ENCODE measurements around the gene MRPL55.
"Not testable (repeated sequence)": the region's sequence is repeated elsewhere in the genome, so short reads cannot be mapped to it uniquely, and the experiment has no call there.

MRPL55 gene

DNA sequence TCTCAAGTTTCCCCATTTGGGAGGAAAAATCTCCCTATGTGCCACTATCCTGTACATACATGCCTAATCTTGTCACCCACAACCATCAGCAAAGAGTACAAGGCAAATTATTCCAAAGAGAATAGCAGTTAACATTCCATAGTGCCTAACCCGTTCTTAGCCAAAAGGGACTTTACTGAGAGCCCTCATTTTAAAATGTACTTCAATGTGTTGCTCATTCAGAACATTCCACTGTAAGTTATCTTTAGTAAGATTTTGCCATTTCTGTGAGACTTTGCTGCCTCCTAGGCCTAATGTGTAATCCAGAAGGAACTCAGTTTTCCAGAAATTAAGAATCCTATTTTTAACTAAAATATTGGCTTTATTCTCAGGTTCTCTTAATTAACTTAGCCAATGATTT is 11.3 kb upstream of the MRPL55 start:
- DNase-seq, result no peak

DNA sequence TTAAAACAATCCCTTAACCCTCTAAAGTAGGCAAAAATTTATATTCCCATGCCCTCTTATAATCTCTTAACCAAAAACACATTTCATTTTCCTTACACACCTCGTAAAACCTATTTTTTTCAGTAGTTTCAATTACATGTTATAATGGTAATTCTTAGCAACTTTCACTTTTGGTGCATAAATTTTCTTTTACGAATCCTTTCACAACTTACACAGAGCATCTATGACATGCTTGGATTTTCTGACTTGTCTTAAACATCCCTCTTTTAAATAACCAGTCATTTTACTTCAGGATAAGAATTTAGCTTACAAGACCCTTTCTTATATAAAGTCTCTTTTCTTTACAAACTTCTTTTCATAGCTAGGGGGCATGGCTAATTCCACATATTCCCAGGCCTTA is 8.9 kb upstream of the MRPL55 start:
- DNase-seq, result no peak

DNA sequence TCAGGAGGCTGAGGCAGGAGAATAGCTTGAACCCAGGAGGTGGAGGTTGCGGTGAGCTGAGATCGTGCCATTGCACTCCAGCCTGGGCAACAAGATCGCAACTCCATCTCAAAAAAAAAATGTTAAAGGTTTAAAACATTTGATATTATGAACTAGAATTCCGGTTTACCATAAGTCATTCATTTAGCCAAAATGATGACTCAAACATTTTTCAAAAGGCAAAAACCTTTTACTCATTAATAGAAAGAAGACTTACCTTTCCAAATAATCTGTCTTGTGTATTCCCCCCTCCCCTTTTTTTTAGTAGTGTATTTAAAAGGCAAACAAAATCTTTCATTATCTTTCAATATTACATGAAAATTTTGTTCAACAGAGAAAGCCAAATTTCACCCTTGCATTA is 8.2 kb upstream of the MRPL55 start:
- DNase-seq, result no peak

DNA sequence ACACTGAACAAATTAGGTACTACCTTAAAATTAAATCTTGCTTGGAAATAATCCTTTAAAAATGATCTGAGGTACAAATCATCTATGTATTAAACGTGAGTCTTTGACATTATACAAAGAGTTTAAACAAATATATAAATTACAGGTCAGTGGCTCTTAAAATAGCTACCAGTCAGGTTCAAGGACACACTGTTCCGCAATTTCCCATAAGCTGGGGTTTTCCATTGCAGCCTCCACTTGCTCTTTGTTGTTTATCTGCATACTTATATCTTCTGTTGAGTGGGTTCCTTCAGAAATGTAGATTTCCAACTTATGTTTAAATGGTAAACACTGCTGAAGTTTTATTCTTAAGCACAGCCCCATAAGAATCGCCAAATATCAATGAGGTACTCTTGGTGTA is 5.7 kb upstream of the MRPL55 start:
- no peak for DNase-seq

- no peak for DNase-seq
Measured at GRCh38 chr1:228112617-228113016, 3.5 kb upstream of the MRPL55 start.

- DNase-seq, result no peak
Measured at GRCh38 chr1:228112167-228112566, 3.1 kb upstream of the MRPL55 start.

DNA sequence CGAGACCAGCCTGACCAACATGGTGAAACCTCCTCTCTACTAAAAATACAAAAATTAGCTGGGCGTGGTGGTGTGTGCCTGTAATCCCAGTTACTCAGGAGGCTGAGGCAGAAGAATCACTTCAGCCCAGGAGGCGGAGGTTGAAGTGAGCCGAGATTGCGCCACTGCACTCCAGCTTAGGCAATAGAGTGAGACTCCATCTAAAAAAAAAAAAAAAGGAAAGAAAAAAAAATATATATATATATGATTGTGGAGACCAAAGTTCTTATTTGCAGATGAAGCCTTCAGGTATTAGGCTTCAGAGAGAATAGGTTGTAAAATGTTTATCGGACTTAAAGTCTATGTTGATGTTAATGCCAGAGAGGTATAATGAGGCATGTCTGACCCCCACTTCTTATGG is 2.2 kb upstream of the MRPL55 start:
- DNase-seq, result not testable (repeated sequence)

DNA sequence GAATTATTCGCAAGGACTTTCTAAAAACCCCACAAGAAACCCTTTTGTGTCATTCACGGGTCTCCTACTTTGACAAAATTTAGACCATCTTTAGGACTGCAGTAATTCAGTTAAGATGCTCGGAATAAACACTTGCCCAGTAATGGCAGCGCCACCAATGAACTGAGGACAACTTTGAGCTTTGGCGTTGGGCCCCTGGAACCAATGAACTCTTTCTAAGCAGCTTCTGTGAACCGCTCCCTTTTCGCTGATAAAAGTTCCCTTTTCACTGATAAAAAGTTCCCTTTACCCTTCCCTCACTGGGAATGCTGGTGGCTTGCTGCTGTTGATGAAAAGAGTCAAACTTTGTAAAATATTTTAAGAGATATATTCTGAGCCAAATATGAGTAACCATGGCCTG is 1.5 kb upstream of the MRPL55 start:
- no peak for DNase-seq

GRCh38 chr1:228109962-228110488 is 926 bp upstream of the MRPL55 start:
- peak; percentile 3 for DNase-seq

DNA sequence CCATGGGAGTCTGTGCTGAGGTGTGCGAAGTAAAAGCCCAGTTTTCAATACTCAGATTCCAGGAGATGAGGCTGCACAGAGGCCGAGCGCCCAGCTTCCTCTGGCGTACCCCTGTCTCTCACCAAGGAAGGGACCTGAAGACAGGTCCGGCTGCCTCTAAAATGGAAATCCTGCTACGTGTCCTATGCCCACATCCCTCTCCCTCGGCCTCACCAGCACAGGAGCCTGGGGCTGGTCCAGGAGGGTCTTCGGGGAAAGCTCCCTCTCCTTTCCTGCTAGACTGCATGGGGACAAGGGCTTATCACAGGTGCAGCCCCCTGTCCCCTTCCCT is 392 bp downstream of the MRPL55 start:
- no peak for DNase-seq

- no peak for DNase-seq
Measured at GRCh38 chr1:228108055-228108690, 926 bp downstream of the MRPL55 start.

- DNase-seq, result no peak
Measured at GRCh38 chr1:228107636-228108035, 1.5 kb downstream of the MRPL55 start.

DNA sequence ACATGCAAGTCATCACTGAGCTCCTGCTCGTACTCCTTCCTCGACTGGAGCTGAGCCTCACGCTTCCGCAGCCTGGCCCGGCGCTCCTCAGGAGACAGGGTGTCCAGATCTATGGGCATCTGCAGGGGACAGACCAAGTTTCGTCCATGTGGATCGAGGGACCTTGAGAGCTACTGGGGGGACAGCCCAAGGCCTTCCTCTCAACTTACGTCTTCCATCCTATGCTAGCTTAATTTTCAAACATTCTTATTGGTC is 2.4 kb downstream of the MRPL55 start:
- no peak for DNase-seq

DNA sequence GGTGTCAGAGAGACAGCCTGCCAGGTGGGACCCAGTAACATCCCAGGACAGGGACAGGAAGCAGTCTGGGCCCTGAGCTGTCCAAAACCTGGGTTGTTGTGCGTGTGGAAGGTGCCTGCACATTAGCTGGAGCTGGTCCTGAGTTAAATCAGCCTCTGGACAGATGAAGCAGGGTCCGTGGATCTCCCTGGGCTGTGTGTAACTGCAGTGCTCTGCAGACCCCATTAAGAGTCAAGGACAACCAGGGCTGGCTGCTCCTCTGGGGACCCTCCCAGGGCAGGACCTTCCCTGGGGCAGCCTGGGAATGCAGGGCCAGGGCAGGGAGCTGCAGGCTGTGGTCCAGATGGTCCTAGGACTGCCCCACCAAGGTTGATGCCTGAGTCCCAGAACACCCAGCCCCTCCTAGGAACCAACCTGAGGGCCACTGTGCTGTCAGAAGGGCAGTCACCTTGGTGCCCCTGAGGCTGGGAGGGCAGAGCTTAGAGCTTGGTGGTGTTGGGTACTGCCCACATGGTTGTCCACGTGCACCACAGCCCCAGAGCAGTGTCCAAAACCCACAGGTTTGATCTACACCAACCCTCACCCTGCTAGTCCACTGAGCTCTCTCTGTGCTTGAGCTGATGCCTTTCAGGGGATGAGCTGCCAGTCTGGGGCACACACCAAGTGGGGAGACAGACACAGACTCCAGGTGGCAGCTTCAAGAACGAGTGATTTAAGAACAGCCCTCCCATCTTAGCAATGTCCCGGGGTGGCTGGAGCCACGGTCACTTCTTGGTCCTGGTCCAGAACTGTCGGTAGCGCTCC is 2.9 kb downstream of the MRPL55 start:
- no peak for DNase-seq

DNA sequence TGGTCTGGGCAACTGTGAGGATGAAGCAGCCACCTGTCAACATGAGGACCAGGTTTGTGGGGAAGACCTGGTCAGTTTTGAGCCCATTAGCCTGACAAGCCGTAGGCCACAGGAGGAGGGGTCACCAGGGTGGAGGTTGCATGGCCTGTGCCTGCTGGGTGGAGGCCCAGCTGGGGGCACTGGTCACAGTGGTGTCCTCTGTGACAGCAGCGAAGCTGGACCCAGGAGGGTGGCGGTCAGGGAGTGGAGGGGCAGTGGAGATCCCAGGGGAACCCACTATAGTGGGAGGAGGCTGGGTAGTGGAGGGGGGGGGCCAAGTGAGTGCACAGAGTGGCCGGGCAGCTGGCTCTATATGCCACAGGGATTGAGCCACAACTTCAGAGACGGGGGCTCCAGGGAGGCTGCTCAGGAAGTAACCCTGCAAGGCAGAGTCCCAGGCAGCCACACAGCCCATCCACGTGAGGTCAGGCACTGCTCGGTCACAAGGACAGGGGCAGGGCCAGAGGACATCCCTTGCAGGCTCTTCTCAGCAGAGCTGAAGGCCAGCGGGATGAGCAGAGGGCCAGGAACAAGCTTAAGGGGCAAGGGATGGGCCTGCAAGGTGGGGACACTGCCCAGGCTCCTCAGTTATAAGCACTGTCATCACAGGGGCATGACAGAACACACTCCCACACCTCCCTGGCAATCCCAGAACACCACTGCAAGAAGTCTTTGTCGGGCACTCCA is 3.7 kb downstream of the MRPL55 start:
- DNase-seq, result no peak

DNA sequence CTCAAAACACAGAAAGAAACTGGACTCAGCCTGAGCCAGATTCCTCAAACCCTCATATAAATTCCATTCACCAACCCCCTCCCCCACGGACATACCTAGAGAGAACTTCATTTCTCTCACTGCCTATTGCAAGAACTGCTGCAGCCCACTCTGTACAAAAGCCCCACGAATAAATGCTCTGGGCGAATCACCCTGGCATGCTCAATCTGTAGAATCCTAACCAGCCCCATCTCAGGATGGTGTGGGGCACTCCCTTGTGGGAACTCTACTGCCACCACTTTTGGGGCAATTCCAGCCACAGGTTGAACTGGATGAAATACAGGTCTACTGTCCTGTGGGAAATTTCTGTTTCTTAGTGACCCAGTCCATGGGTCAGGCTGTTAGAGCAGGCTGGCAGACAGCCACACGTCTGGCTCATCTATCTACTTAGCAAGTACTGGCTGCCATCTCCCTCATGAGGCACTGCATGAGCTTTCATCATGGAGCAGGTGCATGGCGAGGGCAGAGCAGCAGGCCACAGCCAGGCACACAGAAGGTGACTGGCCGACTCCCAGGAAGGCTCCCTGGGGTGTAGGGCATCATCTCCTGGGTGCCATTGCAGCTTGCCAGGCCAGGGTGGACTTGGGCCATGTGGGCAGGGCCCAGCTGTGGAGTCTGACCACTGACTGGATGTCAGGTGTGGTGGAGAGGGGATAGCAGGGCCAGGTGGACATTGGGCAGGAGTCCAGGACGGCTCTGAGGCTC is 4.4 kb downstream of the MRPL55 start:
- no peak for DNase-seq

GRCh38 chr1:228102791-228103620 is 6.1 kb downstream of the MRPL55 start, which contains the start of gene C1orf35:
TSS of gene C1orf35 (minus strand) at chr1:228103325. CDS start at chr1:228103227, 98 bp downstream.
- DNase-seq, result peak; percentile 83

GRCh38 chr1:228101994-228102790 is 6.9 kb downstream of the MRPL55 start:
- no peak for DNase-seq

GRCh38 chr1:228101614-228101993 is 7.5 kb downstream of the MRPL55 start:
- DNase-seq, result no peak

DNA sequence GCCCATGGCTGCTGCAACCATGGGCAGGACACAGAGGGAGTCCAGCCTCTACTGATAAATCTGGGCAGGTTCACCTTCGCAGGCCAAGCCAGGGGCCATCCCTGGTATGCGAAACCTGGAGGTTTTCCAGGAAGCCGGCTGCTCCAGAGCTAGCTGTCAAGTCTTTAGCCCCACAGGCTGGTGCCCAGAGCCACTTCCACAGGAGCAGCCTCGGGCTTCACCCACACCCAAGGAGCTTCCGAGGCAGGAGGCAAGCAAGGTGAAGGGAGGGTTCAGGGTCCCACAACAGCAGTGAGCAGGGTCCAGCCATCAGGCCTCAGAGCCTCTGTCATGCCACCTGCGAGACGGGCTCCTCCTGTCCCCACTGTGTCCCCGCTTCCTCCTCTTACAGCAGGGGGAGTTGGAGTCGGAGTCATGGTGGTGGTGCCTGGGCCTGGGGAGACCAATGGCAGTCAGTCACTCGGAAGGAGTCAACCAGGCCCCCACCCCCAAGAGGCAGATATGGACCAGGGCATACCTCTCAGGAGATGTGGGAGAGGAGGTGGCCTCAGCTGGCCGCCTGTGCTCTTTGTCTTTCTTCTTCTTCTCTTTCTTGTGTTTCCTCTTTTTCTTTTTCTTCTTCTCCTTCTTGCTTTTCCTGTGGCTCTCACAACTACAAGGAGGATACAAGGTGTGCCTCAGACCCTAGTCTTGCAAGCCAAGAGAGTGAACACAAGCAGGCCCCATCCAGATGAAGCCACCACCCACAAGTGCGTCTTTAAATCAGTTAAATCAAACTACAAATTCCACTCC is 8.1 kb downstream of the MRPL55 start:
- DNase-seq, result no peak

DNA sequence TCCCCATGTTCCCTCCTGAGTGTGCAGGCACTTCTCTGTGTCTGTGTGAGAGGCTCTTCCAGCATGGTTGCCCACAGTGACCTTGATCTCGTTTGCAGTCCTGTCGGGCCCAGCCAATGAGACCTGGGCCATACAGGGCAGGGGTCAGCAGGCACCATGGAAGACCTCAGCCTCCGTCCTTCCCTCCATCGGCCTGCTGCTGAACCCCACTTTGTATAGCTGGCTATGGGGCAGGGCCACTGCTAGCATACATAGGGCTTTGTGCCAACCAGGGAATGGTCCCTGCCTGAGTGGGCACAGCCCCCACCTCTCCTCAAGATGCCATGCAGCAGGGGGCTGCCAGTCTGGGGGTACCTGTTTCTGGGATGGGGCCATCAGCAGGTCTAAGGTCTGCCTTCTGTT is 9.8 kb downstream of the MRPL55 start:
- no peak for DNase-seq

Measured in NCI-H446 treated with DMSO at 0.1 percent for 48 hours (cell line).